ENCODE measurements around the gene PRDM16. TPM values are rescaled to one million over a fixed set of nuclear protein-coding genes. Genes with fewer than 3 reads are reported as not detected.

PRDM16 gene
- total RNA-seq, 2 donors from 2014 or later = 0.25 TPM; not detected in 1

DNA sequence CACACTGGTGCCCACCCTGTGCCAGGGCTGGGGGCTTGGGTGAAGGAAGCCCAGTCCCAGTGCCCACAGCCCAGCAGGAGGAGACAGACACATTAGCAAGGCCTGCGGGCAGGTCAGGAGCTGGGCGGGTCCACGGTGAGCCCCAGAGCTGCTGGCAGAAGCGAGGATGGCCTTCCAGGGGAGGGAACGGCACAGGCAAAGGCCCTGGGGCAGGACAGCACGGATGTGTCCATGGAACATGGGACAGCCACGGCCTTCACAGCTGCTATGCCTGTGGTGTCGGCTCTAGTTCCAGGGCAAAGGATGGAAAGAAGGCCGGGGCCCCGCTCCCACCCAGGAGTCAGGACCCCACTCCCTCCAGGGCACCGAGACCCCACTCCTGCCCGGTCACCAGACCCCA lies 220.5 kb downstream of the PRDM16 start:
- H3K27ac Mint-ChIP-seq = no peak overlapping the region
- DNase-seq (ENCODE audit: low spot score in 2 of 2) (no peak), ATAC-seq (no peak)
- no peaks in the 10 kb centered on the region for H3K9me3 Mint-ChIP-seq
- no peaks in the 10 kb centered on the region for H3K36me3 Mint-ChIP-seq

DNA sequence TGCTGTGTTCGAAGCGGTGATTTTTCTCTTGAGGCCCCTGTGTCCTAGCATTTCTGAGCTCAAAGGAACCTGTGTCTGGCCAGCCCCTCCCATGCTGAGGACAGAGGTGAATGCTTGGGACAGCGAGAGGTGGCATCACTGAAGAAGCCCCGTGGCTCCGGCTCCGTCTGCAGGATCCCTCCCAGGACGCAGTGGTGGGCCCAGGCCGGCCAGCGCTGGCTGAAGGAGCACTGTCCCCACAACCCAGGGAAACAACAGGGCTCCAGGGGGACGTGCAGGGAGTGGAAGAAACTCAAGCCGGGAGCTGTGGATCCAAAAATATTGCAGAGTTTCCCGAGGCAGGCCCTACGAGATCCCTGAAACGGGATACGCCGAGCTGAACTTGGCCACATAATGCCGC lies 221.4 kb downstream of the PRDM16 start:
- no peak for ATAC-seq
- DNase-seq (ENCODE audit: low spot score in 2 of 2) = no peak
- Mint-ChIP-seq H3K9me3 (no peaks in the 10 kb centered on the region), H3K36me3 (no peaks in the 10 kb centered on the region), H3K27ac (no peak overlapping the region)

- ATAC-seq (no peak), DNase-seq (ENCODE audit: low spot score in 2 of 2) (no peak)
- H3K9me3 Mint-ChIP-seq = no peaks in the 10 kb centered on the region
- H3K27ac Mint-ChIP-seq = no peak overlapping the region
- no peaks in the 10 kb centered on the region for H3K36me3 Mint-ChIP-seq
These were observed 221.9 kb downstream of the PRDM16 start for GRCh38 chr1:3290915-3291314.

DNA sequence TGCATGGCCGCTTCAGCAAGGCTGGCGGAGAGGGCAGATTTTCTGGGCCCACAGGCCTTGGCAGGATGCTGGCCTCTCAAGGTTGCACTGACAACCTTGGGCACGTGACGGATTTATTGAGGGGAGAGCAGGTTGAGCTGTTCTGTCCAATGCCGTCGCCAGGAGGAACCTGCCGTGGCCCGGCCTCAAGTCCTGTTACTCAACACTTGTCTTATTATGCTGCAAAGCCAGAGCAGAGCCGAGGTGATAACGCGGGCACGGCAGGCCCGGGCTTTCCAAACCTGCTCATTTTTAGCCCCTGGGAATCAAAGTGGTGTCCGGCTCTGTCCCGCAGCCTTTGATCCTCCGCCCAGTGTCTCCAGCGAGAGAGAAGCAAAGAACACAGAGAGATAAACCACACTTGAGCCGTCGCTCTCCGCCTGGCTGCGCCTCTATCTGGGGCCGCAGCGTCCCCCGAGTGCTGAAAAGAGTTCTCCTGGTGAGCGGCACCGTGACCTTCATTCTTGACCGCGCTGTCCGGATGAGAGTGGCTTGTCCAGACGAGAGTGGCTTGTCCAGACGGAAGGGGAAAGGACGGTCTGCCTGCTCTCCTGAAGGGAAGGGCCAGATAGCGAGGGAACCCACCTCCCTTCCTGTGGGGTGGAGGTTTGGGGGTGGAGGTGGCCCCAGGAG lies 223.2 kb downstream of the PRDM16 start:
- no peak overlapping the region for H3K27ac Mint-ChIP-seq
- ATAC-seq = no peak
- no peaks in the 10 kb centered on the region for H3K9me3 Mint-ChIP-seq

DNA sequence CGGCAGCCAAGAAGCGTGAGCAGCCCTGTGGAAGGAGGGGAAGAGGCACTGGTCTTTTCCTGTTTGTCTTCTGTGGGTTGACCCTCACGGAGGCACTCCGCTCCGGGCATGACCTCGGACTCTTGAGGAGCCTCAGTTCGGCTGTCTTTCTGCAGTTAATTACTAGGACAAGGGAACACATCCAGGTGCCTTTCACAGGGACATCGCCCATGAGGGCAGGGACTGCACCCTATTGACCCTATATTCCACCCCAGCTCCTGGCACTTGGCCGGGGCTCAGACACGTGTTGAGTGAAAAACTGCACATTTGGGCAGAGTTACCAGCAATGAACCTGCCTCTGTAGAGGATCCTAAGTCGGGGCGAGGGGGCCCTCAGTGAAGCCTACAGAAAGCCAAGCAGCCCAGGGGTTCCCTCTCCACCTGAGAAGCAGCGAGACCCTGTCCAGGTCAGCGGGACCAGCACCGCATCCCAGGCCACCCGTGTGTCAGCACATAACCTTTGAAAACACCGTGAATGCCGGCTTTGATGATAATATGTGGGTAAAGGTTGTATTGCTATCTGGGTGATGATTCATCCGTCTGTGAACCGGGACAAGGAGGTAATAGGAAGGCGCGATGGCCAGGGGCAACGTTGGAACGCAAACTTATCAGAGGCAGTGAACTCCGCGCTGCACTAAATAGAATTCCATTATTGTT lies 224.0 kb downstream of the PRDM16 start:
- H3K36me3 Mint-ChIP-seq = no peaks in the 10 kb centered on the region
- DNase-seq (ENCODE audit: low spot score in 2 of 2) (no peak), ATAC-seq (no peak)
- no peak overlapping the region for H3K27ac Mint-ChIP-seq
- H3K9me3 Mint-ChIP-seq = no peaks in the 10 kb centered on the region

More for the DNA sequence above, 223.2 kb downstream of the PRDM16 start:
- no peak for DNase-seq (ENCODE audit: low spot score in 2 of 2)
- no peaks in the 10 kb centered on the region for H3K36me3 Mint-ChIP-seq

- Mint-ChIP-seq H3K9me3 (no peaks in the 10 kb centered on the region), H3K36me3 (no peaks in the 10 kb centered on the region), H3K27ac (no peak overlapping the region)
- ATAC-seq (no peak), DNase-seq (ENCODE audit: low spot score in 2 of 2) (no peak)
These were observed 224.6 kb downstream of the PRDM16 start for GRCh38 chr1:3293563-3294080.

- ATAC-seq (no peak), DNase-seq (ENCODE audit: low spot score in 2 of 2) (no peak)
- Mint-ChIP-seq H3K27ac (no peak overlapping the region), H3K9me3 (no peaks in the 10 kb centered on the region), H3K36me3 (no peaks in the 10 kb centered on the region)
These were observed 225.4 kb downstream of the PRDM16 start for GRCh38 chr1:3294450-3294849.

- H3K36me3 Mint-ChIP-seq = no peaks in the 10 kb centered on the region
- H3K27ac Mint-ChIP-seq = no peak overlapping the region
- DNase-seq (ENCODE audit: low spot score in 2 of 2) (no peak), ATAC-seq (no peak)
- no peaks in the 10 kb centered on the region for H3K9me3 Mint-ChIP-seq
These were observed 226.8 kb downstream of the PRDM16 start for GRCh38 chr1:3295846-3296245.

- ATAC-seq (no peak), DNase-seq (ENCODE audit: low spot score in 2 of 2) (no peak)
- no peaks in the 10 kb centered on the region for H3K9me3 Mint-ChIP-seq
- no peak overlapping the region for H3K27ac Mint-ChIP-seq
- no peaks in the 10 kb centered on the region for H3K36me3 Mint-ChIP-seq
These were observed 227.3 kb downstream of the PRDM16 start for GRCh38 chr1:3296326-3296725.

DNA sequence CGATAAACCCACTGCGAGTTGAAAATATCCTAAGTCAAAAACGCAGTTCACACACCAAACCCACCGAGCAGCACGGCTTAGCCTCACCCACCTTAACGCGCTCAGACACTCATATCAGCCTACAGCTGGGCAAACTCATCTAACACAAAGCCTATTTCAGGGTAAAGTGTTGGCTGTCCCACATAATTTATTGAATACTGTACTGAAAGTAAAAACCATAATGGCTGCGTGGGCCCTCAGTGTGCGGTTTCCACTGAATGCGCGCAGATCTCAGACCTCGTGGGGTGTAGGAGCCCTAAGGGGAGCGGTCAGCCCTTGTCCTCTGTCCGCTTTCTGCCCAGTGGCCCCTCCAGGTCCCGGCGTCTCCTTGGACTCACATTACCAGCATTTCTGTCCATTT lies 227.8 kb downstream of the PRDM16 start:
- ATAC-seq (no peak), DNase-seq (ENCODE audit: low spot score in 2 of 2) (no peak)
- no peaks in the 10 kb centered on the region for H3K9me3 Mint-ChIP-seq
- no peak overlapping the region for H3K27ac Mint-ChIP-seq
- no peaks in the 10 kb centered on the region for H3K36me3 Mint-ChIP-seq

GRCh38 chr1:3297756-3298155 lies 228.8 kb downstream of the PRDM16 start:
- ATAC-seq (no peak), DNase-seq (ENCODE audit: low spot score in 2 of 2) (no peak)
- Mint-ChIP-seq H3K9me3 (no peaks in the 10 kb centered on the region), H3K27ac (no peak overlapping the region), H3K36me3 (no peaks in the 10 kb centered on the region)

- no peaks in the 10 kb centered on the region for H3K9me3 Mint-ChIP-seq
- H3K27ac Mint-ChIP-seq = no peak overlapping the region
- H3K36me3 Mint-ChIP-seq = no peaks in the 10 kb centered on the region
- DNase-seq (ENCODE audit: low spot score in 2 of 2) (no peak), ATAC-seq (no peak)
These were observed 229.2 kb downstream of the PRDM16 start for GRCh38 chr1:3298197-3298596.

DNA sequence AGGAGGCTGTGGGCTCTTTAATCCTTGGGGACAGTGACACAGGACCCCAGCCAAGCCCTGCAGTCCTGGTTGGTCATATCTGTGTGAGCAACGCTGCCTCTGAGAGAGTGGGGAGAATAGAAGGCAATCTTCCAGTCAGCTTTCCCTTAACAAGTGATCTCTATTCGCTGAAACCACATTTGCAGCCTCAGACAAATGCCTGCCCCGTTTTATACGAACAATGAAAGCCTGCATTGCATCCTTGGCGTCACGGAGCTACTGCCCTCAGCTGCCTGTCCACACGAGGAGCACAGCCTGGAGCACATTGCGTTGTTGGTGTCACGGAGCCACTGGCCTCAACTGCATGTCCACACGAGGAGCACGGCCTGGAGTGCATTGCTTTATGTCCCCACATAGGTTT lies 235.2 kb downstream of the PRDM16 start:
- no peak for ATAC-seq
- Mint-ChIP-seq H3K9me3 (no peaks in the 10 kb centered on the region), H3K27ac (no peak overlapping the region), H3K36me3 (no peaks in the 10 kb centered on the region)
- no peak for DNase-seq (ENCODE audit: low spot score in 2 of 2)

DNA sequence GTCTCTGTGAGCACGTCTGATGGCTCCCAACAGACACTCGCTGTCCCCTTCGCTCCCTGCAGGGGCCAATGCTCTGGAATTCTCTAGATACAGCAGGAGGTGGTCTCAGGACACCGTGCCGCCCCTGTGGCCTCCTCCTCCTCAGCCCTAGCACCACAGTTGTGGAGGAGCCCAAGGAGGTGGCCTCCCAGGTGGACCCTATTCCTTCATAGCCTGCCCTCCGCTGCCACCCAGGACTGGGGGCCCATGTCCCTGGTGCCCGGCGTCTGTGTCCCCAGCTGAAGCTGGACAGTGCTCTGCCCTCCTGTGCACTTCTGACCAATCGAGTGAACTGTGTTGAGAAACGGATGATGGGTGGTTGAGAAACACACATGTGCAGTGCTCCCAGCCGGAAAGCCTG lies 235.7 kb downstream of the PRDM16 start:
- ATAC-seq = no peak
- Mint-ChIP-seq H3K36me3 (no peaks in the 10 kb centered on the region), H3K27ac (no peak overlapping the region), H3K9me3 (no peaks in the 10 kb centered on the region)
- DNase-seq (ENCODE audit: low spot score in 2 of 2) = no peak

DNA sequence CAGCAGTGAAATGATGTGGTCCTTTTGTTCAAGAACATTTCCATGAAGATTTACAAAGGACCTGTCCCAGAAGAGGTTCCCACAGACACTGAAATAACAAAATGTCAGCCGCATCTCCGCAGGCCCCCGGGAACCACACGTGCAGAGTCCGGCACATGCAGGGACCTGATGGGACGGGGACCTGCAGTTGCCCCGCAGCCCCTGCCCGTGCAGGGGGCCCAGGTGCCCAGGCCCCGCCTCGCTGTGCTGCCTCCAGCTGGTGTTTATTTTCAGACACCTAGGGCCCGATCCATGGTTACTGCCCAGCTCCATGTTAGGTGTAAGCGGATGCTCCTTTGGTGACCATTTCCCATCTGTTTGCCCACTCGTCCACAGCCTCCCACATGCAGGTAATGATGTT lies 236.2 kb downstream of the PRDM16 start:
- no peak for DNase-seq (ENCODE audit: low spot score in 2 of 2)
- Mint-ChIP-seq H3K9me3 (no peaks in the 10 kb centered on the region), H3K36me3 (no peaks in the 10 kb centered on the region), H3K27ac (no peak overlapping the region)
- ATAC-seq = no peak

DNA sequence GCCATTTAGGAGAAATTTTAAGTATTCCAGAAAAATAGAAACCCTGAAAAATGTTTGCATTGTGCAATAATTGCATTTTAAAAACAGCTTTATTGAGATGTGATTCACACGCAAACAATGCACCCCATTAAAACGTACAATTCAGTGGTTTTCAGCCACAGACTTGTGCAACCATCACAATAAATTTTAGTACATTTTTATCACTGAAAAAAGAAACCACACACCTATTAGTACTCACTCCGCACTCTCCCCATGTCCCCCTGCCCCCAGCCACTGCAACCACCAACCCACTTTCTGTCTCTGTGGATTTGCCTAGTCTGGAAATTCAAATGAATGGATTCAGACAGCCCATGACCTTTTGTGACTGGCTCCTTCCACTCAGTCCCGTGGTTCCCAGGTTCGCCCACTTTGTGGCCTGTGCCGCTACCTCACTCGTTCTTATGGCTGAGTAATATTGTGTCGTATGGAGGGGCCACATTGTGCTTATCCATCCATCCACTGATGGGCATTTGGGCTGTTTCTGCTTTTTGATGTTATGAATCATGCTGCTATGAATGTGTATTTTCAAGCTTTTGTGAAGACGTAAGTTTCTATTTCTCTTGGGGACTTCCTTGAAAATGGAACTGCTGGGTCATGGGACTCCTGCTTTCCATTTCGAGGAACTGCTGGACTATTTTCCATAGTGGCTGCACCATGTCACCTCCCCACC lies 237.7 kb downstream of the PRDM16 start:
- ATAC-seq (peak; percentile 46 to 70), DNase-seq (ENCODE audit: low spot score in 2 of 2) (no peak)
- Mint-ChIP-seq H3K36me3 (no peaks in the 10 kb centered on the region), H3K27ac (no peak overlapping the region), H3K9me3 (no peaks in the 10 kb centered on the region)

- no peak overlapping the region for H3K27ac Mint-ChIP-seq
- DNase-seq (ENCODE audit: low spot score in 2 of 2) (no peak), ATAC-seq (no peak)
- no peaks in the 10 kb centered on the region for H3K9me3 Mint-ChIP-seq
- no peaks in the 10 kb centered on the region for H3K36me3 Mint-ChIP-seq
These were observed 238.4 kb downstream of the PRDM16 start for GRCh38 chr1:3307359-3307758.

Measured in activated naive CD4-positive, alpha-beta T cell treated with anti-CD3 and anti-CD28 coated beads, Interleukin-2, amount 50 U/mL, for 72 hours (primary cell).